ENCODE results near the gene PRRG4.

- TF ChIP-seq, protein P1, sequence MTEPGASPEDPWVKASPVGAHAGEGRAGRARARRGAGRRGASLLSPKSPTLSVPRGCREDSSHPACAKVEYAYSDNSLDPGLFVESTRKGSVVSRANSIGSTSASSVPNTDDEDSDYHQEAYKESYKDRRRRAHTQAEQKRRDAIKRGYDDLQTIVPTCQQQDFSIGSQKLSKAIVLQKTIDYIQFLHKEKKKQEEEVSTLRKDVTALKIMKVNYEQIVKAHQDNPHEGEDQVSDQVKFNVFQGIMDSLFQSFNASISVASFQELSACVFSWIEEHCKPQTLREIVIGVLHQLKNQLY (CRISPR knock-in tag; IDR thresholded peaks at IDR 0.05), result no peak
- no peak for TF ChIP-seq ZNF121 (CRISPR knock-in tag; IDR thresholded peaks at IDR 0.05)
- TF ChIP-seq, protein P2, sequence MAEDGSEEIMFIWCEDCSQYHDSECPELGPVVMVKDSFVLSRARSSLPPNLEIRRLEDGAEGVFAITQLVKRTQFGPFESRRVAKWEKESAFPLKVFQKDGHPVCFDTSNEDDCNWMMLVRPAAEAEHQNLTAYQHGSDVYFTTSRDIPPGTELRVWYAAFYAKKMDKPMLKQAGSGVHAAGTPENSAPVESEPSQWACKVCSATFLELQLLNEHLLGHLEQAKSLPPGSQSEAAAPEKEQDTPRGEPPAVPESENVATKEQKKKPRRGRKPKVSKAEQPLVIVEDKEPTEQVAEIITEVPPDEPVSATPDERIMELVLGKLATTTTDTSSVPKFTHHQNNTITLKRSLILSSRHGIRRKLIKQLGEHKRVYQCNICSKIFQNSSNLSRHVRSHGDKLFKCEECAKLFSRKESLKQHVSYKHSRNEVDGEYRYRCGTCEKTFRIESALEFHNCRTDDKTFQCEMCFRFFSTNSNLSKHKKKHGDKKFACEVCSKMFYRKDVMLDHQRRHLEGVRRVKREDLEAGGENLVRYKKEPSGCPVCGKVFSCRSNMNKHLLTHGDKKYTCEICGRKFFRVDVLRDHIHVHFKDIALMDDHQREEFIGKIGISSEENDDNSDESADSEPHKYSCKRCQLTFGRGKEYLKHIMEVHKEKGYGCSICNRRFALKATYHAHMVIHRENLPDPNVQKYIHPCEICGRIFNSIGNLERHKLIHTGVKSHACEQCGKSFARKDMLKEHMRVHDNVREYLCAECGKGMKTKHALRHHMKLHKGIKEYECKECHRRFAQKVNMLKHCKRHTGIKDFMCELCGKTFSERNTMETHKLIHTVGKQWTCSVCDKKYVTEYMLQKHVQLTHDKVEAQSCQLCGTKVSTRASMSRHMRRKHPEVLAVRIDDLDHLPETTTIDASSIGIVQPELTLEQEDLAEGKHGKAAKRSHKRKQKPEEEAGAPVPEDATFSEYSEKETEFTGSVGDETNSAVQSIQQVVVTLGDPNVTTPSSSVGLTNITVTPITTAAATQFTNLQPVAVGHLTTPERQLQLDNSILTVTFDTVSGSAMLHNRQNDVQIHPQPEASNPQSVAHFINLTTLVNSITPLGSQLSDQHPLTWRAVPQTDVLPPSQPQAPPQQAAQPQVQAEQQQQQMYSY (CRISPR knock-in tag; IDR thresholded peaks at IDR 0.05), result no peak
- TF ChIP-seq, protein P3, sequence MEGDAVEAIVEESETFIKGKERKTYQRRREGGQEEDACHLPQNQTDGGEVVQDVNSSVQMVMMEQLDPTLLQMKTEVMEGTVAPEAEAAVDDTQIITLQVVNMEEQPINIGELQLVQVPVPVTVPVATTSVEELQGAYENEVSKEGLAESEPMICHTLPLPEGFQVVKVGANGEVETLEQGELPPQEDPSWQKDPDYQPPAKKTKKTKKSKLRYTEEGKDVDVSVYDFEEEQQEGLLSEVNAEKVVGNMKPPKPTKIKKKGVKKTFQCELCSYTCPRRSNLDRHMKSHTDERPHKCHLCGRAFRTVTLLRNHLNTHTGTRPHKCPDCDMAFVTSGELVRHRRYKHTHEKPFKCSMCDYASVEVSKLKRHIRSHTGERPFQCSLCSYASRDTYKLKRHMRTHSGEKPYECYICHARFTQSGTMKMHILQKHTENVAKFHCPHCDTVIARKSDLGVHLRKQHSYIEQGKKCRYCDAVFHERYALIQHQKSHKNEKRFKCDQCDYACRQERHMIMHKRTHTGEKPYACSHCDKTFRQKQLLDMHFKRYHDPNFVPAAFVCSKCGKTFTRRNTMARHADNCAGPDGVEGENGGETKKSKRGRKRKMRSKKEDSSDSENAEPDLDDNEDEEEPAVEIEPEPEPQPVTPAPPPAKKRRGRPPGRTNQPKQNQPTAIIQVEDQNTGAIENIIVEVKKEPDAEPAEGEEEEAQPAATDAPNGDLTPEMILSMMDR (IDR thresholded peaks at IDR 0.05), result no peak
- TF ChIP-seq ETV6 (CRISPR knock-in tag; IDR thresholded peaks at IDR 0.05), result no peak
- no peak for TF ChIP-seq ZNF232 (CRISPR knock-in tag; IDR thresholded peaks at IDR 0.05)
Observed at GRCh38 chr11:32893093-32893342, 63.3 kb downstream of the PRRG4 start.
